AG10803 (cell line): ENCODE results near the gene PCYOX1L.

Experiments
- DNase-seq: peaks from one replicate; pipeline ENCODE4 v3.0.0; 2010; ENCODE audit warnings: low read depth
- H3K4me3 ChIP-seq: 2 replicates; pipeline ENCODE4 v1.5.1; 2011; ENCODE audit warnings: mild to moderate bottlenecking, low read length, control low read depth
- CTCF ChIP-seq: conservative IDR thresholded peaks from 2 replicates; pipeline ENCODE4 v1.5.1; 2011; ENCODE audit warnings: mild to moderate bottlenecking, low read length, control low read depth, inconsistent platforms

The PCYOX1L gene

GRCh38 chr5:149412783-149413476, 55.1 kb downstream of the PCYOX1L start:
- peak; percentile 43 for DNase-seq
- H3K4me3 ChIP-seq, result peak overlapping the region; percentile 99
- TF ChIP-seq CTCF, result no peak

GRCh38 chr5:149413477-149414210, 55.8 kb downstream of the PCYOX1L start:
- DNase-seq, result no peak
- no peak for TF ChIP-seq CTCF
- H3K4me3 ChIP-seq, result peak overlapping the region; percentile 99

GRCh38 chr5:149414405-149415065, 56.7 kb downstream of the PCYOX1L start:
- TF ChIP-seq CTCF, result no peak
- DNase-seq, result peak; percentile 78
- peak overlapping the region; percentile 16 for H3K4me3 ChIP-seq

- TF ChIP-seq CTCF, result no peak
- no peak for DNase-seq
- no peak overlapping the region for H3K4me3 ChIP-seq
Measured at GRCh38 chr5:149415066-149415967, 57.5 kb downstream of the PCYOX1L start.

- peak; percentile 84 for DNase-seq
- H3K4me3 ChIP-seq, result peak overlapping the region; percentile 17
- TF ChIP-seq CTCF, result peak; percentile 15; the same call in 1 of the 2 replicates
Measured at GRCh38 chr5:149416987-149417710, 59.3 kb downstream of the PCYOX1L start.

- H3K4me3 ChIP-seq, result no peak overlapping the region; the same call in 1 of the 2 replicates
- TF ChIP-seq CTCF, result no peak
- no peak for DNase-seq
Measured at GRCh38 chr5:149417711-149418368, 60.0 kb downstream of the PCYOX1L start.
